ENCODE measurements around the gene B4GALT2.
A peak's percentile ranks its signal among the peaks of the same experiment; 100 is the strongest.

Gene B4GALT2

GRCh38 chr1:43996733-43997115 is 17.7 kb downstream of the B4GALT2 start:
- H3K4me3 Mint-ChIP-seq, result no peak overlapping the region
- ATAC-seq (no peak), DNase-seq (no peak)
- H3K27ac Mint-ChIP-seq, result no peak overlapping the region
- no peaks in the 10 kb centered on the region for H3K27me3 Mint-ChIP-seq
- H3K4me1 Mint-ChIP-seq, result peaks cover 17% of the 10 kb centered on the region
- no peaks in the 10 kb centered on the region for H3K9me3 Mint-ChIP-seq

DNA sequence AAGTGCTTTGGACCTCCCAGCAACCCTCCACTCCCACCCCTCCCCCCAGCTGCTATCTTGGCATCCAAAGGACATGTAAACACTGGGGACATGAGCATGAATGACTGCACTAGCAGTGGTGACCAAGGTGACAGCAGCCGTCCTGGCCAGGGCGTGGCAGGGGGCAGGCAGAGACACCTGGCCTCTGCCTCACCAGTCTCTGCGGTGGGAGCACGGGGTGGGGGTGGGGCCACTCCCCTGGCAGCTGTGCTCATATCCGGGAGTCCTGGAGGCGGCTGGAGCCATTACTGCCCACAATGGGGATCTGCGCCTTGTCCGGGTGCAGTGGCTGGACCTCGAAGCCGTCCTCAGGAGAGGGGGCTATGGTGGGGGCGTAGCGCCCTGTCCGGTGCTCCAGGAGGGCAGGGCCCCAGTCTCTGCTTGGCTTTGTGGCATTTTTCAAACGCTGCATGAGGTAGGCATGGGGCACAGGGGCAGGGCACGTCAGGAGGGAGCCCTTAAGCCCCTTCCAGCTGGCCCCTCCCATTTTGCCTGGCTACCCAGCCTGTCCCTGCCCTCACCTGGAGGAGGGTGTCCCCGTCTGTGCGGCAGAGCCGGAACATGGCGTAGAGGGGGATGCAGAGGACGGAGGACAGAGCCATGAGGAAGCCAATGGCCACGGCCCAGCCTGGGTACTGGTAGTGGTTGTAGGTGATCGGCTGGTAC is 18.4 kb downstream of the B4GALT2 start:
- Mint-ChIP-seq H3K4me3 (no peak overlapping the region), H3K9me3 (no peaks in the 10 kb centered on the region), H3K27me3 (no peaks in the 10 kb centered on the region), H3K27ac (no peak overlapping the region), H3K4me1 (peaks cover 10% of the 10 kb centered on the region)
- ATAC-seq (no peak), DNase-seq (no peak)

DNA sequence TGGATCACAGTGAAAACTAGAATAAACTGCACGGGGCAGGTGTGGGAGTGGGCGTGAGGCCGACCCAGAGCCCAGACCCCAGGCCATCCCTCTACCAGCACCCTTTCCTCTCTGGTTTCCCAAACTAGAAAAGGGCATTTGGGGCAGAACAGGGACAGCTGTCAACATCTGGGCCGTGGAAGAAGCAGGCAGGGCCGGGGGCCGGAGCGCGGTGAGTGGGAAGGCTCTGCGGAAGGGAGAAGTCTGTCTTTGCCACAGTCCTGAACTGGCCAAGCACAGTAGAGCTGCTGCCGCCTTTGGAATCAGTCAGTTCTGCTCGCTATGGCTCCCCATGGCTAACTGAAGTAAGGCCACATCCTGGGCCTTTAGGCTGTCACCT is 19.0 kb downstream of the B4GALT2 start:
- ATAC-seq (no peak), DNase-seq (no peak)
- H3K27me3 Mint-ChIP-seq, result no peaks in the 10 kb centered on the region
- H3K4me3 Mint-ChIP-seq, result no peak overlapping the region
- no peak overlapping the region for H3K27ac Mint-ChIP-seq
- H3K9me3 Mint-ChIP-seq, result no peaks in the 10 kb centered on the region
- H3K4me1 Mint-ChIP-seq, result peaks cover 7% of the 10 kb centered on the region

DNA sequence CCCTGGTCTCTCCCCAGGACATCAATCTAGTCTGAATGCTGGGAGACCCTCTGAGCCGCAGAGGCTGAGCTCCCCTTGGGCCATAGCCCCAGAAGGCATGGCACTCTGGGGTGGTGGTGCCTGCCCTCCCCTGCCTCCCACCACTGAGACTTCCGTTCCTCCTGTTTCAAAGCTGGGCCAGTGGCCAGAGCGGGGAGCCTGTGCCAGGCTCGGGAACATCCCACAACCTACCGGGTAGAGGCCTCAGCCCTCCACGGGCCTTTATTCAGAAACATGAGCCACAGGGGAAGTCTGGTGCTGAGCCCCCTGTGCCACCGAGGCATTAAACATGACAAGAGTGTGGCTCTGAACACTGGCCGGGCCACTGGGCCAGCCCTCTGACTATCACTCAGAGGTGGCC is 20.4 kb downstream of the B4GALT2 start:
- peak overlapping the region in 1 of 2 donors; percentile 27 for H3K27ac Mint-ChIP-seq
- no peak for ATAC-seq
- no peak overlapping the region for H3K4me3 Mint-ChIP-seq
- no peak for DNase-seq
- no peaks in the 10 kb centered on the region for H3K27me3 Mint-ChIP-seq
- H3K9me3 Mint-ChIP-seq, result no peaks in the 10 kb centered on the region
- peaks cover 5% of the 10 kb centered on the region for H3K4me1 Mint-ChIP-seq

DNA sequence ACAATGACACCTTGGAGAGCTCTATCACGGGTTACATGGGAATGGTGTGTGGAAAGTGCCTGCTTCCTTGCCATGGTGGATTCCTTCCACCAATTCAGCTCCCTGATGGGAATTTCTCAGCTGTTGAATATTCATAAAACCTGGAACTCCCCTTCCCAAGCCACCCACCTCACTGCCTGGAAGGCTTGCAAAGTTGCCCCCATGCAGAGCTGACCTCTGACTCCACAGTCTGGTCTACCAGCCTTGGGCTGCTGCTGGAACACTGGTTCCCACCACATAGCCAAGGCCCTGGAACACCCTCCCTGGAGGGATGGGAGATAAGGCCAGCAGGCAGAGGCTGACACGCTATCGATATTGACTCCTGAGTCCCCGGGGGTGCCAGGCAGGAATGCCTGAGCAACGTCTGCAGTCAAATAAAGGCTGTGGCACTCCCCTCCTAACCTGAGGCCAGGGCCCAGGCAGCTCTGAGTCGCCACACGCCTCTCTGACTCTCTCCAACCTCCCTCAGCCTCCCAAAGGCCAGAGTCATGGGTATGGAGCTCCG is 21.2 kb downstream of the B4GALT2 start:
- ATAC-seq (no peak), DNase-seq (no peak)
- Mint-ChIP-seq H3K9me3 (no peaks in the 10 kb centered on the region), H3K27ac (peak overlapping the region in 1 of 2 donors; percentile 76), H3K27me3 (no peaks in the 10 kb centered on the region), H3K4me3 (no peak overlapping the region), H3K4me1 (no peaks in the 10 kb centered on the region)

DNA sequence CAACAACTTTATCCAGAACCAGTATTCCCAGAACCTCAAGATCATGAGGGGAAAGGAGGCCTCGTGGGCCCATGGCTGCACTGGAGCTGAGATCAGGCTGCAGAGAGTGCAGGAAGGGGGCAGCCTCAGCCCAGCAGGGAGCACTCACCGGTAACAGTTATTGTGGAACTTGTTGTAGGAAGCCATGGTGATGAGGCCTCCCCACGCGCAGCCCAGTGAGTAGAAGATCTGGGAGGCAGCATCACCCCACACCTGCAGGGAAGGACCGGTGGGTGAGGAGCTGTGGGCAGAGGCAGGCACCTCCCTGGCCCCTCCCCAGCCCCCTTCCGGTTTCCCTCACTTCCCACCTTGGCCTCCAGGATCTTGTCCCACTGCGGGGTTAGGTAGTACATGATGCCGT is 23.2 kb downstream of the B4GALT2 start:
- ATAC-seq, result no peak
- no peaks in the 10 kb centered on the region for H3K9me3 Mint-ChIP-seq
- no peak overlapping the region for H3K4me3 Mint-ChIP-seq
- no peaks in the 10 kb centered on the region for H3K27me3 Mint-ChIP-seq
- DNase-seq, result no peak
- H3K27ac Mint-ChIP-seq, result no peak overlapping the region
- H3K4me1 Mint-ChIP-seq, result peaks cover 4% of the 10 kb centered on the region

DNA sequence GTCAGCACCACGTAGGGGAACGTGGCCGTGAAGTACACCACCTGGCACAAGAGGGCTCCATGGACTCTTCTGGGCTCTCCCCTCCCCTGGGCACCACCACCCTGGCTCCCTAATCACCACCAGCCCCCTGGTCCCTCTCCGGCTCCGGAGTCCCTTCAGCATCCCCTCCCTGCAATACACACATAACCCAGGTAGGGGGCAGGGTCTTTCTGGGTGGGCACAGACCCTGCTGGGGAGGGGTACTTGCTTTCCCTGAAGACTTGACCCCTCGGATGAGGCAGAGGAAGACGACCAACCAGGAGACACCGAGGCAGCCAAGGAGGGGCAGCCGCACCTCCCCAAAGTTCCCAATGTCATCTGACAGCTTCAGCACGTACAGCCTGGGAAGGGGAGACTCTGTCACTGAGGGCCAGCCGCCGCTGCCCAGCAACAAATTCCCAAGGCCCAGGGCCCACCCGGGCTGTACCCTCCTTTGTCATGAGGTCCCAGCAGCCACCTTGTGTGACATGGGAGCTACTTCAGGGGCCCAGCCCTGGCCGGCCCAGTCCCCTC is 23.7 kb downstream of the B4GALT2 start:
- DNase-seq, result no peak
- ATAC-seq, result no peak
- Mint-ChIP-seq H3K9me3 (no peaks in the 10 kb centered on the region), H3K4me3 (no peak overlapping the region), H3K4me1 (peaks cover 6% of the 10 kb centered on the region), H3K27ac (no peak overlapping the region), H3K27me3 (no peaks in the 10 kb centered on the region)

DNA sequence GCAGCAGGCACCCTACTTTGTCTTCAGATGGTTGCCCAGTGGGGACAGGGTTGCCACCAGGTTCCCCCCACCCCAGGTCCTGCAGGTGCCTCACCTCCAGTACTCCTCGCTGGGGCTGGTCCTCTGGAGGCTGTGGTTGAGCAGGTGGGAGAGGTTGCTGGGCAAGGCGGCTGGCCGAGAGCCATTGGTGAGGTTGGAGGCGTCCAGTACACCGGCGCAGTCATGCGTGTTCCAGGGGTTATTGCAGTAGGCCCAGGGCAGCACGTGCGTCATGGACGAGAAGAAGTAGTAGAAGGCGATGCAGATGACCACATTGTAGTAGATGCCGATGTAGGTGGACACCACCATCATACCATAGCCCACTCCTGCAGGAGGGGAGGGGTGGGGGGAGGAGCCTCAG is 29.2 kb downstream of the B4GALT2 start:
- H3K4me1 Mint-ChIP-seq, result peaks cover 17% of the 10 kb centered on the region
- no peaks in the 10 kb centered on the region for H3K9me3 Mint-ChIP-seq
- no peak overlapping the region for H3K27ac Mint-ChIP-seq
- H3K4me3 Mint-ChIP-seq, result no peak overlapping the region
- DNase-seq, result no peak
- no peak for ATAC-seq
- no peaks in the 10 kb centered on the region for H3K27me3 Mint-ChIP-seq

- DNase-seq, result no peak
- Mint-ChIP-seq H3K4me1 (peaks cover 31% of the 10 kb centered on the region), H3K27me3 (no peaks in the 10 kb centered on the region), H3K4me3 (no peak overlapping the region), H3K27ac (peak overlapping the region in 1 of 2 donors; percentile 73), H3K9me3 (no peaks in the 10 kb centered on the region)
- ATAC-seq, result no peak
Observed at GRCh38 chr1:44010935-44011471, 32.0 kb downstream of the B4GALT2 start.

GRCh38 chr1:44012404-44012803 is 33.4 kb downstream of the B4GALT2 start:
- H3K4me3 Mint-ChIP-seq, result no peak overlapping the region
- DNase-seq, result no peak

DNA sequence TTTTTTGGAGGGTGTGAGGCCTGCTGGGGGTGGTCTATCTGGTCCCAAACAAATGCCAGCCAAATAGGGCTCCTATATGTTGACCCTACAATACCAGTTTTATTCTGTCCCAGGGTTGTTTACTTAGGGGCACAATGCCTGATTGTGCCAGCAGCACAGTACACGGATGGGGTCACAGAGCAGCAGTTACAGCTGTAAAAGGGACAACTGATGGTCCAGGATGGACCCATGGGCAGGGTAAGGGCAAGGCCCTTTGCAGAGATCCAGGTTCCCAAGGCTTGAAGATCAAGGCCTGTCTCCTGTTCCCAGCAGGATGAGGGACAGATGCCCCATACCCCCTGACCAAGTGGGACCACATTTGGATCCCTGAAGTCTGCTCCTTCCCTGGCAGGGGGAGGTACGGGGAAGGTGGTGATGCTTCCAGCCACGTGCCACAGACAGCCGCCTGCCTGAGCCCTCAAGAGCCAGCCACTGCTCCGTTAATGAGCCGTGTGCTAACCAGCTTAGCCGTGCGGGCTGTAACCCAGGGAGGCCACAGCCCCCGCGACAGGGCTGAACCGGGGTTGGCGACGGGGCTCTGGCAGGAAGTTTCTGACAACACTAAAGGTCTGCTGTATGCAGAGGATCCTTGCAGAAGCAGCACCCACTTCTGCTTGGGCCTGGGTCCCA is 34.1 kb downstream of the B4GALT2 start:
- DNase-seq (no peak), ATAC-seq (peak; percentile 21)
- H3K9me3 Mint-ChIP-seq, result no peaks in the 10 kb centered on the region
- no peaks in the 10 kb centered on the region for H3K27me3 Mint-ChIP-seq
- H3K4me1 Mint-ChIP-seq, result peaks cover 25% of the 10 kb centered on the region
- no peak overlapping the region for H3K27ac Mint-ChIP-seq
- no peak overlapping the region for H3K4me3 Mint-ChIP-seq

More at GRCh38 chr1:44012404-44012803, 33.4 kb downstream of the B4GALT2 start:
- Mint-ChIP-seq H3K27ac (no peak overlapping the region), H3K27me3 (no peaks in the 10 kb centered on the region), H3K4me1 (peaks cover 25% of the 10 kb centered on the region), H3K9me3 (no peaks in the 10 kb centered on the region)
- ATAC-seq, result no peak

- no peaks in the 10 kb centered on the region for H3K27me3 Mint-ChIP-seq
- no peak overlapping the region for H3K27ac Mint-ChIP-seq
- no peak for DNase-seq
- H3K9me3 Mint-ChIP-seq, result no peaks in the 10 kb centered on the region
- H3K4me3 Mint-ChIP-seq, result no peak overlapping the region
- peaks cover 25% of the 10 kb centered on the region for H3K4me1 Mint-ChIP-seq
- ATAC-seq, result no peak
Observed at GRCh38 chr1:44013949-44014348, 34.9 kb downstream of the B4GALT2 start.

GRCh38 chr1:44014365-44015104 is 35.5 kb downstream of the B4GALT2 start:
- Mint-ChIP-seq H3K9me3 (no peaks in the 10 kb centered on the region), H3K4me3 (no peak overlapping the region), H3K27ac (peak overlapping the region in 1 of 2 donors; percentile 43), H3K27me3 (no peaks in the 10 kb centered on the region), H3K4me1 (peaks cover 25% of the 10 kb centered on the region)
- no peak for ATAC-seq
- no peak for DNase-seq

- peaks cover 25% of the 10 kb centered on the region for H3K4me1 Mint-ChIP-seq
- no peak for DNase-seq
- H3K27me3 Mint-ChIP-seq, result no peaks in the 10 kb centered on the region
- no peak overlapping the region for H3K27ac Mint-ChIP-seq
- no peak for ATAC-seq
- no peak overlapping the region for H3K4me3 Mint-ChIP-seq
- H3K9me3 Mint-ChIP-seq, result no peaks in the 10 kb centered on the region
Observed at GRCh38 chr1:44015206-44015605, 36.2 kb downstream of the B4GALT2 start.

DNA sequence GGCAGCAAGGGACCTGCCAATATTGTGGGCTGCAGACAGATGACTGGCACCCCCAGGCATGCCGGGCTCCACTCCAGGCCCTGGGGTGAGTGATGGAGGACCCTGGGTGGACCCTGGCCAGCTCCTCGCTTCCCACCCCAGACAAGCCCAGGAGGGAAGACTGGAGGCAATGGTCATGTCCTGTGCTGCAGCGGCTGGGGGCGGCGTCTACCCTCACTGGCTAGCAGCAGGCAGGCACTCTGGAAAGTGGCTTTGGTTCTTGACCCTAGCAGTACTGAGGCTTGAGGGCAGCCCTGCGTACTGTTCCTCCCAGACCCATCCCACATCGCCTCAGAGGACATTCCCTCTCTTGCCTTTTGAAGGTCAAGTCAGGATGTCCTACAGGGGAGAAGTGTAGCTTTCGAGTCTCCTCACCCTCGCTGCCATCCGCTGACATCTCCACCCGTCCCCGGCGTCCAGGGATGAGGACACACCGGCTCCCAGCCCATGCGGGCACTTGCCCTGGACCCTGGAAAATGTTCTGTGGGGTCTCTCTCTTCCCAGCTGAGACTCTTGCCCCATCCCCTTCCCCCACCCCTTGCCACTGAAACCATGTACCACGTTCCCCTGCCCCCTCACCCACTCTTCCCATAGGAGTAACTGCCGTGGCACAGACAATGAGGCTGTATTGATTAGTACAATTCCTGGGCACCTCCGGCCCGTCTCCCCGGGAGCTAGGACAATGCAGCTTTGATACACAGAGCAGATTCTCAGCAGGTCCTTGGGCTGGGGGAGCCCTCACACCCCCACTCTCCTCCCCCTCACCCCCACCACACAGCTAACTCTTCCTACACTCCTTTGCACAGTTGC is 37.3 kb downstream of the B4GALT2 start:
- DNase-seq (no peak), ATAC-seq (no peak)
- Mint-ChIP-seq H3K27ac (no peak overlapping the region), H3K9me3 (no peaks in the 10 kb centered on the region), H3K4me1 (peaks cover 25% of the 10 kb centered on the region), H3K27me3 (no peaks in the 10 kb centered on the region), H3K4me3 (no peak overlapping the region)
